ENCODE data around the gene MAP2K2.

- TF ChIP-seq POLR2AphosphoS5 (IDR thresholded peaks at IDR 0.05) (no peak), CTCF (IDR thresholded peaks at IDR 0.05 in 8 of 11, conservative IDR thresholded peaks at IDR 0.05 in 3 of 11) (no peak), POLR2A (IDR thresholded peaks at IDR 0.05) (no peak)
These were observed 716 bp upstream of the MAP2K2 start for GRCh38 chr19:4124638-4125037.
